Keratinocyte (primary cell): ENCODE results near the gene LGSN. TPM values are rescaled to one million over a fixed set of nuclear protein-coding genes. Genes with fewer than 3 reads are reported as not detected.

Experiments used
- DNase-seq: peaks from one replicate; pipeline ENCODE4 v3.0.0-alpha.2; 2011; ENCODE audit warnings: low read depth, missing footprints, low spot score
- FAIRE-seq: peaks from 2 replicates; lab custom pipeline; 2011; peaks lifted over from hg19 to GRCh38; lab: Jason Lieb, UNC
- H2AFZ ChIP-seq: 2 replicates; pipeline ENCODE4 v1.6.0; 2012; ENCODE audit warnings: low read length, control low read depth, inconsistent platforms; ENCODE audit not compliant: control insufficient read depth
- H3K27ac ChIP-seq: 2 replicates; pipeline ENCODE4 v1.5.1; 2011; ENCODE audit warnings: low read length; ENCODE audit not compliant: control insufficient read depth, insufficient read depth
- H3K27me3 ChIP-seq: 3 replicates; pipeline ENCODE4 v1.6.0; 2011; ENCODE audit warnings: low read length; ENCODE audit not compliant: control insufficient read depth, insufficient read depth; ENCODE audit errors: extremely low read depth
- H3K36me3 ChIP-seq, 2 experiments: 2 replicates in 1 of 2; 3 replicates in 1 of 2; pipeline ENCODE4 v1.5.1; 2011; ENCODE audit warnings: low read length in 2 of 2, mild to moderate bottlenecking in 1 of 2; ENCODE audit not compliant: control insufficient read depth in 2 of 2, insufficient read depth in 2 of 2; ENCODE audit errors: extremely low read depth in 1 of 2
- H3K4me1 ChIP-seq: 3 replicates; pipeline ENCODE4 v1.5.1; 2011; ENCODE audit warnings: low read length; ENCODE audit not compliant: control insufficient read depth, insufficient read depth; ENCODE audit errors: extremely low read depth
- H3K4me2 ChIP-seq: 3 replicates; pipeline ENCODE4 v1.6.0; 2011; ENCODE audit warnings: low read depth, low read length; ENCODE audit not compliant: control insufficient read depth, insufficient read depth; ENCODE audit errors: extremely low read depth
- H3K4me3 ChIP-seq, 3 experiments: fragments of 200-600 bp in 1 of 3; sonication (generic) in 1 of 3; 2 replicates in 2 of 3; 3 replicates in 1 of 3; pipeline ENCODE4 v1.5.1; 2011 to 2016; ENCODE audit warnings: low read length in 3 of 3, mild to moderate bottlenecking in 3 of 3, control low read depth in 2 of 3, inconsistent platforms in 1 of 3, low read depth in 1 of 3, mixed read lengths in 1 of 3, mixed run types in 1 of 3, moderate library complexity in 1 of 3; ENCODE audit not compliant: control insufficient read depth in 2 of 3, insufficient read depth in 2 of 3; ENCODE audit errors: extremely low read depth in 1 of 3
- H3K79me2 ChIP-seq: 2 replicates; pipeline ENCODE4 v1.6.0; 2012; ENCODE audit warnings: low read length; ENCODE audit not compliant: control insufficient read depth, insufficient read depth
- H3K9ac ChIP-seq: 3 replicates; pipeline ENCODE4 v1.6.0; 2011; ENCODE audit warnings: low read length; ENCODE audit not compliant: control insufficient read depth, insufficient read depth; ENCODE audit errors: extremely low read depth
- H3K9me1 ChIP-seq: 3 replicates; pipeline ENCODE4 v1.6.0; 2011; ENCODE audit warnings: low read length; ENCODE audit not compliant: control insufficient read depth, insufficient read depth; ENCODE audit errors: extremely low read depth
- H3K9me3 ChIP-seq: 2 replicates; pipeline ENCODE4 v1.5.1; 2012; ENCODE audit warnings: low read depth, low read length; ENCODE audit not compliant: control insufficient read depth
- H4K20me1 ChIP-seq: 3 replicates; pipeline ENCODE4 v1.6.0; 2011; ENCODE audit warnings: low read length; ENCODE audit not compliant: control insufficient read depth, insufficient read depth; ENCODE audit errors: extremely low read depth
- EZH2 ChIP-seq: IDR thresholded peaks from one replicate; pipeline ENCODE4 v1.6.1; 2012; ENCODE audit warnings: inconsistent platforms, mild to moderate bottlenecking, low read length, moderate library complexity
- dilution Hi-C: fragments of 300-500 bp; cut with MboI; formaldehyde crosslinking; loops from one replicate; pipeline ENCODE4 v1.7.0; 2020; ENCODE audit warnings: low sequenced_read_pairs; ENCODE audit not compliant: extremely low pct_ligation_motif_present
- polyA plus RNA-seq, 5 experiments: library from polyadenylated mRNA; depleted of rRNA in 3 of 5; stranded (reverse) in 3 of 5; stranded (forward) in 1 of 5; unstranded in 1 of 5; fragments of >200 nt; gene quantifications; 1 replicate in 1 of 5; 2 replicates in 3 of 5; 3 replicates in 1 of 5; pipeline versions ENCODE4 v1.2.1 to v1.2.3, GENCODE V29; 2011 to 2012; ENCODE audit warnings: missing spikeins in 2 of 5, low read depth in 1 of 5, low replicate concordance in 1 of 5
- TF ChIP-seq, protein P1 (sequence below), 3 experiments: IDR thresholded peaks in 1 of 3; conservative IDR thresholded peaks in 1 of 3; optimal IDR thresholded peaks in 1 of 3; 2 replicates in 2 of 3; 3 replicates in 1 of 3; pipeline versions ENCODE3 to v1.5.1; 2011; ENCODE audit warnings: low read length in 3 of 3, mild to moderate bottlenecking in 3 of 3, moderate library complexity in 2 of 3, control low read depth in 1 of 3, inconsistent platforms in 1 of 3; ENCODE audit not compliant: insufficient read depth in 2 of 3; ENCODE audit errors: extremely low read depth in 1 of 3

Gene LGSN
- polyA plus RNA-seq, 1 donor (not counting 4 experiments of a cell fraction or from before 2014, with no cell fraction given): not detected

DNA sequence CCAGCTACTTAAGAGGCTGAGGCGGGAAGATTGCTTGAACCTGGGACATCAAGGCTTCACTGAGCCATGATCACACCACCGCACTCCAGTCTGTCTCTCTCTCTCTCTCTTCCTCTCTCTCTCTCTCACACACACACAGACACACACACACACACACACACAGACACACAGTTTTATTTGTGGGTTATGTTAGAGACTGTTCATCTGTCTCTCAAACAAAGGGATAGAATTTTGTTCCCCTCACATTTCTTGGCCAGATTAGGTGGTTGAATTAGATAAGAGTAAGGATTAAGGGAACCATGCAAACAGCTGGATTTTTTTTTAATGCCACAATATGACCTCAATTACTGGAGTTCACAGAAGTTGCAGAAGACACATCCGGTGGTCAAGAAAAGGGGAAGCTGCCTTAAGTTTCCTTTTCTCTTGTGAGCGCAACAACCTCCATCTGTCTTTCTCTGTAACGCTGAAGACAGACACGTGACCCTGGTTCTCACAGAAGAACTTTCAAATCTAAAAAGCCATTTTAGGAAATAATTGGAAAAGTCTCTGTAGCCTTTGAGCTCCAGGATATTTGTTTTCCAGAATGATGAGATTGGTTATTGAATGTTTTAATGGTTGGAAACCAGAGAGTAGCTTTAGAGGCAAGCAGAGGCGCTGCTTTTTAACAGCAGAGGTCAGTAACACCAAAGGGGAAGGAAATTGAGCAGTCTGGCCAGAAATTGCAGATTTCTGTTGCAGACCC is 32.9 kb upstream of the LGSN start:
- no peaks in the 10 kb centered on the region for H3K79me2 ChIP-seq
- TF ChIP-seq, protein P1, sequence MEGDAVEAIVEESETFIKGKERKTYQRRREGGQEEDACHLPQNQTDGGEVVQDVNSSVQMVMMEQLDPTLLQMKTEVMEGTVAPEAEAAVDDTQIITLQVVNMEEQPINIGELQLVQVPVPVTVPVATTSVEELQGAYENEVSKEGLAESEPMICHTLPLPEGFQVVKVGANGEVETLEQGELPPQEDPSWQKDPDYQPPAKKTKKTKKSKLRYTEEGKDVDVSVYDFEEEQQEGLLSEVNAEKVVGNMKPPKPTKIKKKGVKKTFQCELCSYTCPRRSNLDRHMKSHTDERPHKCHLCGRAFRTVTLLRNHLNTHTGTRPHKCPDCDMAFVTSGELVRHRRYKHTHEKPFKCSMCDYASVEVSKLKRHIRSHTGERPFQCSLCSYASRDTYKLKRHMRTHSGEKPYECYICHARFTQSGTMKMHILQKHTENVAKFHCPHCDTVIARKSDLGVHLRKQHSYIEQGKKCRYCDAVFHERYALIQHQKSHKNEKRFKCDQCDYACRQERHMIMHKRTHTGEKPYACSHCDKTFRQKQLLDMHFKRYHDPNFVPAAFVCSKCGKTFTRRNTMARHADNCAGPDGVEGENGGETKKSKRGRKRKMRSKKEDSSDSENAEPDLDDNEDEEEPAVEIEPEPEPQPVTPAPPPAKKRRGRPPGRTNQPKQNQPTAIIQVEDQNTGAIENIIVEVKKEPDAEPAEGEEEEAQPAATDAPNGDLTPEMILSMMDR (optimal IDR thresholded peaks at IDR 0.05 in 1 of 3, IDR thresholded peaks at IDR 0.05 in 1 of 3, conservative IDR thresholded peaks at IDR 0.05 in 1 of 3; ENCODE audit: extremely low read depth in 1 of 3, insufficient read depth in 2 of 3, low read length in 3 of 3): peak; percentile 59 to 78 (median 63)
- no peak for TF ChIP-seq EZH2
- no peaks in the 10 kb centered on the region for H3K27me3 ChIP-seq
- H3K9ac ChIP-seq: no peak overlapping the region
- H3K4me2 ChIP-seq: no peak overlapping the region
- H4K20me1 ChIP-seq: no peaks in the 10 kb centered on the region
- H3K4me3 ChIP-seq: no peak overlapping the region
- peak; percentile 74 for FAIRE-seq
- H3K4me1 ChIP-seq: peaks cover 13% of the 10 kb centered on the region
- no peak for DNase-seq
- no peak overlapping the region for H3K27ac ChIP-seq
- dilution Hi-C loops: no loop called here
- H3K9me3 ChIP-seq: no peaks in the 10 kb centered on the region
- H2AFZ ChIP-seq: no peak overlapping the region
- H3K36me3 ChIP-seq: no peaks in the 10 kb centered on the region
- H3K9me1 ChIP-seq: no peaks in the 10 kb centered on the region

DNA sequence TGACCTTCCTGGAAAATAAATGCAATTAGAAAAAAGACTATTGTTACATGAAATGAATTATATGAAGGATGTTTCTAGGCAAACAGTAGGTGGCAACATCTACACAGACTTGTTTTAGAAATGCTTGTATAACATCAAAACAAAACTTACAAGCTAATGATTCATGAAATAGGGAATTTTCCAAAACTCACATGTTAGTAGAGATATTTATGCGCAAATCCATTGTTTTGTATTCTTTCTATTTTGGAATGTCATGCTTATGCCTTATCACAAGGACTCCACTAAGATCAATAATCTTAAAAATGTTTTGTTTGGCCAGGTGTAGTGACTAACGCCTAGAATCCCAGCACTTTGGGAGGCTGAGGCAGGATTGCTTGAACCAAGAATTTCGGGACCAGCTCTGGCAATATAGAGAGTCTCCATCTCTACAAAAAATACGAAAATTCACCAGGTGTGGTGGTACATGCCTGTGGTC is 32.3 kb upstream of the LGSN start:
- Histone ChIP-seq H3K27me3 (no peaks in the 10 kb centered on the region), H3K4me3 (no peak overlapping the region), H3K79me2 (no peaks in the 10 kb centered on the region), H3K27ac (no peak overlapping the region), H3K9me3 (no peaks in the 10 kb centered on the region), H3K9me1 (no peaks in the 10 kb centered on the region), H4K20me1 (no peaks in the 10 kb centered on the region), H3K36me3 (no peaks in the 10 kb centered on the region), H3K4me1 (peaks cover 16% of the 10 kb centered on the region), H3K4me2 (no peak overlapping the region), H2AFZ (no peak overlapping the region), H3K9ac (no peak overlapping the region)
- no peak for TF ChIP-seq EZH2
- TF ChIP-seq, protein P1 (optimal IDR thresholded peaks at IDR 0.05 in 1 of 3, IDR thresholded peaks at IDR 0.05 in 1 of 3, conservative IDR thresholded peaks at IDR 0.05 in 1 of 3; ENCODE audit: extremely low read depth in 1 of 3, insufficient read depth in 2 of 3, low read length in 3 of 3): peak in 1 of 3 experiments; percentile 36
- dilution Hi-C loops: no loop called here
- no peak for DNase-seq
- peak; percentile 9 for FAIRE-seq
